Astrocyte of the cerebellum (primary cell): Measurements from ENCODE around the gene TFE3.
"Not testable (repeated sequence)": the region's sequence is repeated elsewhere in the genome, so short reads cannot be mapped to it uniquely, and the experiment has no call there.

Source experiments
- DNase-seq: peaks from one replicate; pipeline ENCODE4 v3.0.0-alpha.2; 2011; ENCODE audit warnings: low read depth
- H3K4me3 ChIP-seq: 2 replicates; pipeline ENCODE4 v1.5.1; 2011; ENCODE audit warnings: mild to moderate bottlenecking, low read depth, low read length, moderate library complexity
- CTCF ChIP-seq: IDR thresholded peaks from 2 replicates; pipeline ENCODE4 v1.5.1; 2012; ENCODE audit warnings: low read length, low read depth, moderate library complexity, mild to moderate bottlenecking; ENCODE audit errors: missing control alignments
- in situ Hi-C: cut with HindIII; loops from 2 replicates; pipeline ENCODE4 v1.10.0; 2017; ENCODE audit warnings: low sequenced_read_pairs

TFE3 gene

GRCh38 chrX:48983081-48983480 lies 60.1 kb downstream of the TFE3 start:
- no peak for TF ChIP-seq CTCF
- no peak for DNase-seq
- H3K4me3 ChIP-seq = no peak overlapping the region
- in situ Hi-C loops = no loop called here

- TF ChIP-seq CTCF = no peak
- no peak for DNase-seq
- H3K4me3 ChIP-seq = no peak overlapping the region
- in situ Hi-C loops = no loop called here
Observed at GRCh38 chrX:48981178-48981577, 62.0 kb downstream of the TFE3 start.

- H3K4me3 ChIP-seq, DNase-seq, in situ Hi-C loops: not testable (repeated sequence)
Observed at GRCh38 chrX:48980341-48980740, 62.8 kb downstream of the TFE3 start.
